ENCODE data around the gene PCGF2.

The PCGF2 gene

DNA sequence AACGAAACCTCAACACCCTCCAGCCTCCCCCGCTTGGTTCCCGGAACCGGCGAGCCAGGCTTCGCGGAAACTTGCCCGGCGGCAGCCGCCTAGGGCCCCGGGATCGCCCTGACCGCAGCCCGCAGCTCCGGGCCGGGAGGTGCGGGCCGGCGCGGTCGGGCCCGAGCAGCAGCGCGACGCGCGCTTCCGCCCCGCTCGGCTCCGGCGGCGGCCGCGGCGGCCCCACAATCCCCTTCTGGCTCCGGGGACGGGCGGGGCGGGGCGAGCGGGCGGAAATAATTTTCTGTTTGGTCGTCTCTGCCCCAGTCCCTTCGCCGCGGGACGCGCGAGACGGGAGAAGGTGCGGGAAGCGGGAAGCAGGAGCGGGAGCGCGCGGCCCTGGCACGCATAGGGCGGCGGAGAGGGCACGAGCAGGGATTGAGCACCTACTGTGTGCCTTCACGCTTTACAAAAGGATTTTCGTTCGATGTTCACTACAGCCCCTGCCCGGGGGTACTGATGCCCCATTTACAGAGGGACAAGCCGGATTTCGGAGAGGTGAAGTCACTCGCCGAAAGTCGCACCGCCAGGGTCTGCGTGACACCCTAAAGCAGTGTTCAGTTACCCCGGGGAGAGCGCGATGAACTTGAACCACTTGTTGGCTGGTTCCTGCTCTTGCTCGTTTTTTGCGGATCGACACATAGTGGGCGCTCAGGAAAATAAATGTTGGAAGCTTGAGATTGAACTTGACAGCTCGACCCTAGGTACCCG, 45.8 kb downstream of the PCGF2 start:
- DNase-seq, result peak; percentile 57

DNA sequence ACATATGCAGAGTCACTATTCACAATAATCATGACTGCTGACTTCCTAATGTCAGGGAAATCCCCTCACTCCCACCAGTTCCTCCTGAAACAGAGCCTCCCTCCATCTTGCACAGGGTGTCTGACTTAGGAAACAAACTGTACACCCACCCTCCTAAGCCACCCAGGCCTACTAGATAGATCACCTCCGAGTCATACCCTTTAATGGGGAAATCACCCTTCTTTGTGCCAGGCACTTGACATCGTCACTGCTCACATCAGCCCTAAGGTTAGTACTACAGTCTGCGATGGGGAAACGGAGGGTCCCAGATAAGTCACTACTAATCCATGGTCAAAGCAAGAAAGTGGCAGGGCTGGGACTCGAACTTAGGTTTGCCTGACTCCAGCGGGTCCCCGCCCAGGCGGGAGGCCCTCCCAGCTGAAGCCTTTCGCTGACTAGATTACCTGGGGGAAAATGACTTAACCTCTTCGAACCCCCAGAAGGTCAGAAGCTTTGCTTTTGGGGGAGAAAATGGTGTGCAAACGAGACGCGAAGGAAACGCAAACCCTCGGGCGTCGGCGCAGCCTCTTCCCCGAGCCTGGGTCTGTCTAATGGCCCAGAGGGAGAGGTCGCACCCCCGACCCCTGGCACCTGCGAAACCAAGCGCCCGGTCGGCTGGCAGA, 46.5 kb downstream of the PCGF2 start:
- no peak for DNase-seq

DNA sequence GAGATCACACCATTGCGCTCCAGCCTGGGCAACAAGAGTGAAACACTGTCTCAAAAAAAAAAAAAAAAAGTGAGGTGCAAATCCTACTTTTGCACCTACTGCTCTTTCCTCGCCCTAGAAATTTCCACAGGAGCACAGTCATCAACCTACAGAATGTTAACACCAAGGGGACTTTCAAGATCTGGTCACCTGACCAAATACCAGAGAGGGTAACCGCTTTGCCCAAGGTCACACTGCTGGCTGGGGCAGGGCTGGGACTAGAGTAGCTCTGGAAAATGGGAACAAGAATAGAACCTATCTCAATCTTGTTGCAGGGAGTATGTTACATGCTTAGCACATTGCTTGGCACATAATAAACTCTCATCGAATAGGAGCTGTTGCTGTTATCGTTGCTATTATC, 49.4 kb downstream of the PCGF2 start:
- DNase-seq, result no peak

DNA sequence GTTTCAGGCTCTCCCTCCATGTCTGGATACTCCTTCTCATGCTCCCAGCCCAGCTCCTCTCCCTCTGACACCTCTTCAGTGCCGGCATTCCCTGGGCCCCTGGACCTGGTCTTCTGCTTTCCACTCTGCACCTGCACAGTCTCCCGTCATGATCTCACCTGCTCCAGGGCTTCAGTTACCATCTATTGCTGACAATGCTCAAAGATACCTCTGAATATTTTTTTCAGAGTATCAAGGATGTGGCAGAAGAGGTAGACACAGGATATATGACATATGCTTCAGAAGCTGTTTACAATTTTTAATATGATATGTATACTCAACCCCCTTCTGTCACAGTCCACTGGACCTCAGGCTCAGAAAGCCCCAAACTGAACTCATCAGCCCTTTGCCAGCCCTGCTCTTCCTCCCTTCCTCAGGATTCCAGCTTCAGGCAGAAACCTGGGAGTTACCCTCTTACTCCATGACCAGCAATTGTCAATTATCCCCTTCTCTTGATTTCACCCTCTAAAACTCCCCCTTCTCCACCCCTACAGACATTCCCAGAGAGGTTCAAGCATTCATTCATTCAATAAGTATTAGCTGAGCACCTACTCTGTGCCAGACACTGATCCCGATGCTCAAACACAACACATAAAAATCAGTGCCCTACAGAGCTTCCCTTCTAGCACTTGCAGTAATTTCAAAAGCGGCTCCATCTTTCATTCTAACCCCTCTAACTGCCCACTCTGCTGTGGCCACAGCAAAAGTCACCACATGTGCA, 50.9 kb downstream of the PCGF2 start:
- no peak for DNase-seq

DNA sequence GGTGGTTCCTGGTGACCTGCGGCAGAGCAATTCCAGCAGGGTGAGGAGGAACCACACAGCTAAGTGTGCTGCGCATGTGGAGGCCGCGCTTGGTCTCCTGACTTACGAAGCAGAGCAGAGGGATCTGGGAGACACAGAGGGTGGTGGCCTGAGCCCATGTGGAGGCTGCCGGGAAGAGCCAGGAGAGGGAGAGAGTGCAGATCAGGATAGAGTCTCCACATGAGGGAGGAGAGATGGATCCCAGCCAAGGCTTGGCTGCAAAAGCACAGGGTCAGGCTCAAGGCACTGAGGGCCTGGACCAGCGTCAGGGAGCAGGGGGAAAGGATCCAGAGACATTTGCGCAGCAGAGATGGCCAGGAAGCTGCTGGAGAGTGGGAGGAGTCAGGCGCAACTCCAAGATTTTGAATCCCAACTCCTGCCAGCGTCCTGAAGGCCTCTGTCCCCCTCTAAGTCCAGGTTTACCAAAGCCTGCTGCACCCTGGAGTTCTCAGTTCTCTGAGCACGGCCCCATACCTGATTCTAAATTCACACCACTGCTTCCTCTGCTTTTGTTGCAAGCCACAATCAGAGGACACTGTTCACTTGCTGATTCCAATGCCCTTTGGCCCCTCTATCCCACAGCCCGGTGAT, 54.3 kb downstream of the PCGF2 start:
- DNase-seq, result no peak

DNA sequence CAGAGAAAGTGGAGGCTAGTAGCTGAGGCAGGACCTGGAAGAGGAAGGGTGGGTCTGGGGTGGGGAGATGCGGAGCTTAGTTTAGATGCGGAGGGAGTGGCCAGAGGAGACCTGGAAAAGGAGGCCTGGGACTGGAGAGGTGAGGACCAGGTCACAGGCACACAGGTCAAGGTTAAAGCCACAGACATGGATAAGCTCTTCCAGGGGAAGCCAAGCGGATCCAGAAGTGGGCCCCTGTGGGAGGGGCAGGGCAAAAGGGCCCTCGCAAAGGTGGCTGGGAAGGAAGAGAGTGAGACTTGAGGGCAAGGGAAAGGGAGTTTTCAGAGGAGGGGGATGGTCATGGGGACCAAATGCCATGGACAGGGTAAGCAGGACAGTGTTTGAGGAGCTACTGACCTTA, 57.0 kb downstream of the PCGF2 start:
- no peak for DNase-seq

DNA sequence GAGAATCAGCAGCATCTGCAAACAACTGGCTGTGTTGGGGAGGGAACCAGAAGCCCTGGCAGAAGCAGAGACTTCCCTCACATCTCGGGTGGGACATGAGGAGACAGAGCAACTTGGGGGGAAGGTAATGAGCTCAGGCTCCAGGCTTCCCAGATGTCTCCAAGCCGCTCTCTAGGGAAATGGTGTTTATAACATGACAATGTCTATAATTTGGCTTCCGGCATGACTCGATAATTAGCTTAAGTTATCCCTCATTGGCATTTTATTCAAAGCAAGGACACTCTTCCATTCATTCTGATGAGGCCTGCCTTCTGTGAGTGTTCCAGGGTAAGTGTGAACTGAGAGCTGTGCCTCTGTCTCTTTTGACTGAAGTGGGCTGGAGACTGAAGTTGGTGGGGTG, 57.8 kb downstream of the PCGF2 start:
- no peak for DNase-seq

DNA sequence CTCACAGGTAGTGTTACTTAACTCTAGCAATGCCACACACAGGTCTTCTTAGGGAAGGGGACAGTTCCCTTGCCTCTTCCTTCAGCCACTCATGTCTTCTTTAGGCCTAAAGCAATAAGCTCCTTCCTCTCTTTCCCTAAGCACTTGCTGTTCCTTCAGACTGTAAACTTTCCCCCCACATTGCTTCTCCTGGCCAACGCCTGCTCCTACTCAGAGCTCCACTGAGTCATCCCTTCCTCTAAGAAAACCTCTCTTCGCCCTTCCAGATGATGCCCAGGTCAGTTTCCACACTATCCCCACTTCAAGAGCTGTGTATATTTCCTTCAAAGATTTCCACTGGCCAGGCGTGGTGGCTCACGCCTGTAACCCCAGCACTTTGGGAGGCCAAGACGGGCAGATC, 60.9 kb downstream of the PCGF2 start:
- DNase-seq, result no peak

DNA sequence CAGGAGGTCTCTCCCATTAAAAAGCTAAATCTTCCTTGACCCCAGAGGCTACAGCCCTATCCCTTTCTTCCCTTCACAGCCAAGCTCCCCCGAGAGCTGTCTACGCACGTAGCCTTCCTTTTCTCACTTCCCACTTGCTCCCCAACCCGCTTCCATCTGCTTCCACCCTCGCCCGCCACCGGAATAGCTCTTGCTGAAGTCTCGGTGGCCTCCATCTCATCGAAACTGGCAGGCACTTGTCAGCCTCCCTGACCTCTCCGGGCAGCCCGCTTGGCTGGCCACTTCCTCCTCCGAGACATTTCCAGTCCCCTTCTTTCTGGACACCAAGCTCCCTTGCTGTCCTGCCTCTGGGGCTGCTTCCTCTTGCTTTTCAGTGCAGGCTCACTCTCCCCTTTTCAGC, 62.6 kb downstream of the PCGF2 start:
- no peak for DNase-seq

Data from GF-D8 (cell line).